IMR-90 (cell line): ENCODE data around the gene FUT7. TPM values are rescaled to one million over a fixed set of nuclear protein-coding genes. Genes with fewer than 3 reads are reported as not detected.

Source experiments
- ATAC-seq: fragments of 200-7000 bp; cut with Tn5 transposase; 2 replicates; pipeline ENCODE4 v1.9.1; 2020; ENCODE audit warnings: low read depth, mild to moderate bottlenecking, moderate library complexity
- BruUV-seq: library from RNA; stranded (reverse); fragments of 400-500 nt; replicated peaks from 2 replicates; lab custom pipeline; 2021; lab: Mats Ljungman, UMichigan
- CTCF ChIA-PET: fragments of 300-600 bp; formaldehyde crosslinking; extraction: SDS; loops from one replicate; lab custom pipeline; 2021; ENCODE audit warnings: antibody characterized with exemption; lab: Yijun Ruan, JAX
- POLR2A ChIA-PET: fragments of 300-600 bp; sonication (Branson Sonifier 250); formaldehyde crosslinking; loops from one replicate; lab custom pipeline; 2022; ENCODE audit warnings: antibody characterized with exemption; ENCODE audit not compliant: unreplicated experiment; lab: Charles Lee
- DNase-seq: peaks from one replicate; pipeline ENCODE4 v3.0.0; 2013
- H2AFZ ChIP-seq: replicated peaks from 2 replicates; pipeline ENCODE3; 2013; ENCODE audit warnings: low read length, mild to moderate bottlenecking; ENCODE audit not compliant: poor library complexity
- H2AK5ac ChIP-seq: 2 replicates; pipeline ENCODE4 v1.6.1; 2013; ENCODE audit warnings: low read depth, low read length, inconsistent platforms
- H2AK9ac ChIP-seq: replicated peaks from 2 replicates; pipeline ENCODE3; 2013; ENCODE audit warnings: mild to moderate bottlenecking, low read depth, low read length, moderate library complexity; ENCODE audit not compliant: poor library complexity
- H2BK120ac ChIP-seq: 2 replicates; pipeline ENCODE4 v1.6.1; 2013; ENCODE audit warnings: low read depth, low read length, inconsistent platforms
- H2BK15ac ChIP-seq: 3 replicates; pipeline ENCODE4 v1.6.1; 2013; ENCODE audit warnings: low read depth, low read length, inconsistent platforms
- H2BK20ac ChIP-seq: 2 replicates; pipeline ENCODE4 v1.6.1; 2013; ENCODE audit warnings: low read depth, mild to moderate bottlenecking, inconsistent platforms, low read length, moderate library complexity
- H2BK5ac ChIP-seq: 2 replicates; pipeline ENCODE4 v1.6.1; 2013; ENCODE audit warnings: mild to moderate bottlenecking, low read depth, low read length, inconsistent platforms; ENCODE audit not compliant: poor library complexity, severe bottlenecking
- H3K14ac ChIP-seq: replicated peaks from 2 replicates; pipeline ENCODE4 v1.6.1; 2013; ENCODE audit warnings: low read depth, low read length, inconsistent platforms
- H3K18ac ChIP-seq: 2 replicates; pipeline ENCODE4 v1.6.1; 2013; ENCODE audit warnings: low read depth, low read length, control low read depth
- H3K23ac ChIP-seq: 2 replicates; pipeline ENCODE4 v1.6.1; 2013; ENCODE audit warnings: low read depth, low read length, inconsistent platforms
- H3K27ac ChIP-seq: 2 replicates; pipeline ENCODE4 v1.5.1; 2013; ENCODE audit warnings: mild to moderate bottlenecking, control low read depth, low read length; ENCODE audit not compliant: insufficient read depth
- H3K27me3 ChIP-seq: 2 replicates; pipeline ENCODE4 v1.6.1; 2013; ENCODE audit warnings: low read length; ENCODE audit not compliant: control insufficient read depth, insufficient read depth
- H3K36me3 ChIP-seq: 2 replicates; pipeline ENCODE4 v1.6.1; 2013; ENCODE audit warnings: low read length, mixed read lengths; ENCODE audit not compliant: control insufficient read depth, insufficient read depth
- H3K4ac ChIP-seq: 2 replicates; pipeline ENCODE4 v1.6.1; 2013; ENCODE audit warnings: low read depth, low read length, inconsistent platforms
- H3K4me1 ChIP-seq: 2 replicates; pipeline ENCODE4 v1.6.1; 2013; ENCODE audit warnings: low read length, mixed read lengths; ENCODE audit not compliant: control insufficient read depth, insufficient read depth
- H3K4me2 ChIP-seq: 2 replicates; pipeline ENCODE4 v1.6.1; 2013; ENCODE audit warnings: low read depth, mild to moderate bottlenecking, control low read depth, low read length, moderate library complexity
- H3K4me3 ChIP-seq: 2 replicates; pipeline ENCODE4 v1.5.1; 2013; ENCODE audit warnings: low read depth, mild to moderate bottlenecking, control low read depth, low read length, moderate library complexity; ENCODE audit not compliant: insufficient read depth
- H3K56ac ChIP-seq: 2 replicates; pipeline ENCODE4 v1.6.1; 2013; ENCODE audit warnings: low read length, inconsistent platforms; ENCODE audit not compliant: insufficient read depth; ENCODE audit errors: extremely low read depth
- H3K79me1 ChIP-seq, 2 experiments: 2 replicates each; pipeline ENCODE4 v1.6.1; 2013; ENCODE audit warnings: low read length in 2 of 2, inconsistent platforms in 1 of 2, low read depth in 1 of 2
- H3K9ac ChIP-seq: 2 replicates; pipeline ENCODE4 v1.6.1; 2013; ENCODE audit warnings: low read depth, low read length, control low read depth
- H3K9me1 ChIP-seq: 2 replicates; pipeline ENCODE4 v1.6.1; 2013; ENCODE audit warnings: low read length, inconsistent platforms; ENCODE audit not compliant: insufficient read depth
- H3K9me3 ChIP-seq: 2 replicates; pipeline ENCODE4 v1.6.1; 2013; ENCODE audit warnings: low read length; ENCODE audit not compliant: control insufficient read depth, insufficient read depth
- H4K20me1 ChIP-seq: 2 replicates; pipeline ENCODE4 v1.6.1; 2013; ENCODE audit warnings: low read length, inconsistent platforms; ENCODE audit not compliant: insufficient read depth
- H4K5ac ChIP-seq: 2 replicates; pipeline ENCODE4 v1.6.1; 2013; ENCODE audit warnings: mild to moderate bottlenecking, low read depth, low read length, control low read depth
- H4K8ac ChIP-seq, 2 experiments: 2 replicates each; pipeline ENCODE4 v1.6.1; 2013; ENCODE audit warnings: low read depth in 2 of 2, low read length in 2 of 2, control low read depth in 1 of 2, inconsistent platforms in 1 of 2
- H4K91ac ChIP-seq: 2 replicates; pipeline ENCODE4 v1.6.1; 2013; ENCODE audit warnings: low read depth, low read length, inconsistent platforms; ENCODE audit not compliant: insufficient read depth
- MXI1 ChIP-seq: IDR thresholded peaks from 2 replicates; pipeline ENCODE4 v1.6.1; 2012; ENCODE audit warnings: low read depth, mild to moderate bottlenecking, low read length, moderate library complexity, borderline replicate concordance
- POLR2A ChIP-seq: IDR thresholded peaks from 2 replicates; pipeline ENCODE4 v1.6.1; 2012; ENCODE audit warnings: mild to moderate bottlenecking, low read depth, low read length
- WGBS, 2 experiments: methylation state at CpG; one replicate each; pipeline versions ENCODE4 v1.1.5 to v1.1.7; 2013; ENCODE audit warnings: missing lambda C conversion rate in 2 of 2; ENCODE audit not compliant: insufficient read length in 1 of 2; ENCODE audit errors: extremely low coverage in 2 of 2; 5-methylcytosine and 5-hydroxymethylcytosine counted together
- dilution Hi-C: fragments of 300-500 bp; cut with HindIII; formaldehyde crosslinking; loops from one replicate; pipeline ENCODE4 v1.14.3; 2018; ENCODE audit warnings: low sequenced_read_pairs; ENCODE audit not compliant: unreplicated experiment
- in situ Hi-C: fragments of 300-500 bp; cut with MboI; formaldehyde crosslinking; loops from 3 replicates; pipeline ENCODE4 v1.14.3; 2019; ENCODE audit warnings: low sequenced_read_pairs, inconsistent platforms, mixed read lengths
- intact Hi-C: fragments of 100-400 bp; cut with micrococcal nuclease; formaldehyde crosslinking; loops from 2 replicates; pipeline ENCODE4 v1.10.0; 2022
- polyA plus RNA-seq, 3 experiments: library from polyadenylated mRNA; depleted of rRNA; stranded (reverse); fragments of >200 nt; gene quantifications; 2 replicates each; pipeline ENCODE4 v1.2.3, GENCODE V29; 2012; ENCODE audit warnings: low replicate concordance in 1 of 3
- total RNA-seq: library from RNA; depleted of rRNA; stranded (reverse); fragments of >200 nt; gene quantifications from 2 replicates; pipeline ENCODE4 v1.2.3, GENCODE V29; 2012
- TF ChIP-seq, protein P1 (sequence below): fragments of 150-350 bp; IDR thresholded peaks from 2 replicates; pipeline ENCODE4 v1.6.1; 2016; ENCODE audit warnings: low read depth, mild to moderate bottlenecking, low read length, moderate library complexity, borderline replicate concordance

Gene FUT7
- total and polyA plus RNA-seq, 2 of the 4 experiments (the other 2 are of a cell fraction) = not detected

DNA sequence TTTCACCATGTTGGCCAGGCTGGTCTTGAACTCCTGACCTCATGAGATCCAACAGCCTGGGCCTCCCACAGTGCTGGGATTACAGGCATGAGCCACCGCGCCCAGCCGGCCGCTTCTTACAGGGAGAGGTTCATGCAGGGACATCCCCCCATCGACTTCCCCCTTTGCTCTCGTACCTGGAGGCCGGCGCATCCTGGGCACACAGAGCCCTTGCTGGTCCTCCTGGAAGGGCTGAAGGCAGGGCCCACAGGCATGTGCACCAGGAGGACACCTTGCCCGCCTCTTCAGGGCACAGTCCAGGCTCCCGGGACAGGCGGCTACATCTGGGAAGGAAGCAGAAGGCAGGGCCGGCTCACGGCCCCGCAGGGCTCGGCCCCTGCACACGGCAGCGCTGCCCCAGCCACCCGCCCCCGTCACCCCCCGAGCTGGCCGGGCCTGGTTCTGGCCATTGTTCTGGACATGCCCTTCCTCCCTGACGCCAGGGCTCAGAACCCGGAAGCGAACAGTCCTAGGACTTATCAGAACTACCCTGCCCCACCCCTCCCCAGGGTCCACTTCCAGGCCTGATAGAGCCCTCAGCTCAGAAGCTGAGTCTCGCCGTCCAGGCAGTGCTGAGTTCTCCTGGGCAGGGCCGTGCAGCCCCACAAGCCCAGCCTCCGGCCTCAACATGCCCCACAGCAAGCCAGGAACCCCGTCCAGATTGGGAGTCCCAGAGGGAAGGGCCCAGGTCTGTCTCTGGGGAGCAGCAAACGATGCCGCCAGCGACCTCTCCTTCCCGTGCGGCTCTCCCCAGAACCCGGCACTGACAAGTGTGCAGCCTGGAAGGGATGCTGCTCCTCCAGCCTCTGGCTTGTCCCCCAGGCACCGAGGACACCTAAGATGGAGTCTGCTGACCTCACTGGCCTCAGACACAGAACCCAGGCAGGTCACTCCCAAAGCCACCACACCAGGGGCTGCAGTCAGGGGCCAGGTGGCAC is 11.2 kb upstream of the FUT7 start (continued):
- TF ChIP-seq, protein P1, sequence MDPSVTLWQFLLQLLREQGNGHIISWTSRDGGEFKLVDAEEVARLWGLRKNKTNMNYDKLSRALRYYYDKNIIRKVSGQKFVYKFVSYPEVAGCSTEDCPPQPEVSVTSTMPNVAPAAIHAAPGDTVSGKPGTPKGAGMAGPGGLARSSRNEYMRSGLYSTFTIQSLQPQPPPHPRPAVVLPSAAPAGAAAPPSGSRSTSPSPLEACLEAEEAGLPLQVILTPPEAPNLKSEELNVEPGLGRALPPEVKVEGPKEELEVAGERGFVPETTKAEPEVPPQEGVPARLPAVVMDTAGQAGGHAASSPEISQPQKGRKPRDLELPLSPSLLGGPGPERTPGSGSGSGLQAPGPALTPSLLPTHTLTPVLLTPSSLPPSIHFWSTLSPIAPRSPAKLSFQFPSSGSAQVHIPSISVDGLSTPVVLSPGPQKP = no peak
- TF ChIP-seq POLR2A = no peak

DNA sequence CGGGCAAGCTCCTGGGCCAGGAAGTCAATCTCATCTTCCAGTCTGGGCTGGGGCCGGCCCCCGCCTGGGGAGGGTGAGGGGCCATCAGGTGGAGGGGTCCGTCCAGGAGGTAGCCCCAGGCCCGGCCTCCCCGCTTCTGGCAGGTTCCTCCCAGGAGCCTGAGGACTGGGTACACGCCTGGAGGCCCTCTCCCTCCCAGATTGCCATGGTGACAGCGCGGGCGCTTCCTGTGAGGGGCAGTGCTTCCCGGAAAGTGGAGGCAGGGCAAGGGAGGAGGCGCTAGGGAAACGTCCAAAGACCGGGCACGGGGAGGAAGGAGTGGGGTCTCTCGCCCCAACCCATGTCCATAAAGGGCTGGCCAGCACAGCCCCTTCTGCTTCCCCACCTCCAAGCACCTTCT is 9.2 kb upstream of the FUT7 start:
- Histone ChIP-seq H2AK5ac (no peak overlapping the region), H4K91ac (no peak overlapping the region), H4K20me1 (peaks cover 30% of the 10 kb centered on the region), H3K18ac (no peak overlapping the region), H3K27me3 (no peaks in the 10 kb centered on the region), H2BK5ac (no peak overlapping the region), H3K4me1 (peaks cover 11% of the 10 kb centered on the region), H3K27ac (no peak overlapping the region), H3K9ac (no peak overlapping the region), H3K4me3 (no peak overlapping the region), H3K56ac (no peak overlapping the region), H4K8ac (no peak overlapping the region), H2AK9ac (no peak overlapping the region), H3K23ac (no peak overlapping the region), H3K36me3 (peaks cover 17% of the 10 kb centered on the region), H2BK20ac (no peak overlapping the region), H2AFZ (no peak overlapping the region), H3K4ac (no peak overlapping the region), H3K79me1 (peaks cover 5 to 16% of the 10 kb centered on the region in 2 experiments; a peak in 3 of 4 replicates), H3K9me3 (no peaks in the 10 kb centered on the region), H2BK120ac (no peak overlapping the region), H3K14ac (no peak overlapping the region), H2BK15ac (no peak overlapping the region), H3K9me1 (no peaks in the 10 kb centered on the region), H3K4me2 (no peak overlapping the region), H4K5ac (no peak overlapping the region)
- intact Hi-C loops (no loop called here), dilution Hi-C loops (no loop called here), in situ Hi-C loops (no loop called here)
- 42% methylated on average over 2 of the region's 16 CpGs; no CpG with 5 or more reads in 1 of the 2 experiments for WGBS, 2 experiments
- ATAC-seq = no peak
- no peak for TF ChIP-seq MXI1
- no TSS peak for BruUV-seq
- POLR2A ChIA-PET = no interaction called here
- no peak for DNase-seq
- CTCF ChIA-PET = no interaction called here
